ENCODE data around the gene RPS6KA4.

RPS6KA4 gene

DNA sequence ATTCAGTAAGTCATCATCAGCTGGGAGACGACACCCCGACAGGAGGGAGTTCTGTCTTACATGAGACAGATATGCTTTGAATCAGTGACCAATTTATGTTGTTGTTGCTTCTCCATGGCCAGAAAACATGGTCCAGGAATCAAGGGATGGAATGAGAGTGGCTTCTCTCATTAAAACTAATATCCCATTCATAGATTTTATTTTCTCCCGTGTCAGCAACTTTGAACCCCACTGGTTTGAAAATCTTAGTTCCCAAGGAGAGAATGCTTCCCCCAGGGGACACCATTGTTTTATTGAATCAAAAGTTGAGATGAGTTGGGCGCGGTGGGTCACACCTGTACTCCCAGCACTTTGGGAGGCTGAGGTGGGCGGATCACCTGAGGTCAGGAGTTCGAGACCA, 42.8 kb downstream of the RPS6KA4 start:
- POLR2A ChIA-PET (ENCODE audit: low non-redundant PET), result no interaction called here
- no peak overlapping the region for H3K27ac ChIP-seq
- TF ChIP-seq, protein P1, sequence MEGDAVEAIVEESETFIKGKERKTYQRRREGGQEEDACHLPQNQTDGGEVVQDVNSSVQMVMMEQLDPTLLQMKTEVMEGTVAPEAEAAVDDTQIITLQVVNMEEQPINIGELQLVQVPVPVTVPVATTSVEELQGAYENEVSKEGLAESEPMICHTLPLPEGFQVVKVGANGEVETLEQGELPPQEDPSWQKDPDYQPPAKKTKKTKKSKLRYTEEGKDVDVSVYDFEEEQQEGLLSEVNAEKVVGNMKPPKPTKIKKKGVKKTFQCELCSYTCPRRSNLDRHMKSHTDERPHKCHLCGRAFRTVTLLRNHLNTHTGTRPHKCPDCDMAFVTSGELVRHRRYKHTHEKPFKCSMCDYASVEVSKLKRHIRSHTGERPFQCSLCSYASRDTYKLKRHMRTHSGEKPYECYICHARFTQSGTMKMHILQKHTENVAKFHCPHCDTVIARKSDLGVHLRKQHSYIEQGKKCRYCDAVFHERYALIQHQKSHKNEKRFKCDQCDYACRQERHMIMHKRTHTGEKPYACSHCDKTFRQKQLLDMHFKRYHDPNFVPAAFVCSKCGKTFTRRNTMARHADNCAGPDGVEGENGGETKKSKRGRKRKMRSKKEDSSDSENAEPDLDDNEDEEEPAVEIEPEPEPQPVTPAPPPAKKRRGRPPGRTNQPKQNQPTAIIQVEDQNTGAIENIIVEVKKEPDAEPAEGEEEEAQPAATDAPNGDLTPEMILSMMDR (conservative IDR thresholded peaks at IDR 0.05; ENCODE audit: low read depth), result no peak
- no peak for DNase-seq (ENCODE audit: low spot score)
- CTCF ChIA-PET, result no interaction called here

DNA sequence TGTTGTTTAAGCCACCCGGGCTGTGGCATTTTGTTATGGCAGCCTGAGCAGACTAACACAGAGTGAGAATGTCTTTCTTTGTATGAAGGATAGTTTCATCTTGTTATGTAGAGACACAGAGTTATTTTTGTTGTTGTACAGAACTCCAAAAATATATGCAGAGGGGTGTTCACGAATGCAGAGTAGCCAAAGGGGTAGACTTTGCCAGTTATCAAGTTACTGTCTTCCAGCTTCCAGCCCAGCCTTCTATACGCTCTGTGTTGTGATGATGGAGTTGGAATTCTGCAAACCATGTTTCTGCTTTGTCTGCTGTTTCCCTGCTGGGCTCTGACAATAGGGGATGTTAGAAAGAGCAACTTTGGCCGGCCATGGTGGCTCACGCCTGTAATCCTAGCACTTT, 44.1 kb downstream of the RPS6KA4 start:
- DNase-seq (ENCODE audit: low spot score), result no peak
- TF ChIP-seq, protein P1 (conservative IDR thresholded peaks at IDR 0.05; ENCODE audit: low read depth), result no peak
- no peak overlapping the region for H3K27ac ChIP-seq
- POLR2A ChIA-PET (ENCODE audit: low non-redundant PET), result no interaction called here
- CTCF ChIA-PET, result no interaction called here

DNA sequence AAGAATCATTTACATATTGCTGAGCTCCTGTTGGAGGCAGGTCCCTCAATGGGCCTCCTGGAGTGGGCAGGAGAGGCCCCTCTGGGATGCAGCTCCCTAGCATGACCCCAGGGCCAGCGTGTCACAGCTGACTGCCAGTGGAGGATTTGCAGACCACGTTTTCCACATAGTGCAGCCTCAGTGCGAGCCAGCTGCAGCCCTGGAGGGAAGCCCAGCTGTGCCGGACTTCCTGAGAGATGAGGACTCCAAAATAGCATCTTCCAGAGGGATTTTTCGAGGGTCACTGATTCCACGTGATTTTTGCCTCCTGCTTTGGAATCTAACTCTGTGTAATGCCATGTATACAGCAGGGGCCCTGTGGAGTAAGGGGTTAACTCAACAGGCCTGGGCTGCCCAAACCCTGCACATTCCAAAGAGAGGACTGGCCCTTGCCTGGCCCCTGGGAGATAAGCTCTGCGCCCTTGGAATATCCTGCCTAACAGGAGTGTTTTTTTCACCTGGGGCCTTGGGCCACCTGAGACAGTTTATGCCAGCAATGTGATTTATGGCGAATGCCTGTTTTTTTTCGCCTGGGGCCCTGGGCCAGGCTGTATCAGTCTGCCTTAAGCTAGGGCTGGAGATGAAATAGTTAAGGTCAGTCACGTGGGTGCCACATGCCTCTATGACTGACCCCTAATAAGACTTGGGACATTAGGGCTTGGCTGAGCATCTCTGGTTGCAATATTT, 47.4 kb downstream of the RPS6KA4 start:
- ChIA-PET POLR2A (ENCODE audit: low non-redundant PET) (interaction anchor here (0.5 to 1.1 kb wide), 2 partner anchors 49 to 136 kb away, joined by 3 read pairs; no protein-coding TSS in a partner anchor), CTCF (interaction anchor here (0.6 to 2.2 kb wide), 3 partner anchors 43 to 321 kb away, joined by 3 to 9 read pairs (median 5); no protein-coding TSS in a partner anchor)
- H3K27ac ChIP-seq, result no peak overlapping the region
- TF ChIP-seq, protein P1 (conservative IDR thresholded peaks at IDR 0.05; ENCODE audit: low read depth), result no peak
- no peak for DNase-seq (ENCODE audit: low spot score)

DNA sequence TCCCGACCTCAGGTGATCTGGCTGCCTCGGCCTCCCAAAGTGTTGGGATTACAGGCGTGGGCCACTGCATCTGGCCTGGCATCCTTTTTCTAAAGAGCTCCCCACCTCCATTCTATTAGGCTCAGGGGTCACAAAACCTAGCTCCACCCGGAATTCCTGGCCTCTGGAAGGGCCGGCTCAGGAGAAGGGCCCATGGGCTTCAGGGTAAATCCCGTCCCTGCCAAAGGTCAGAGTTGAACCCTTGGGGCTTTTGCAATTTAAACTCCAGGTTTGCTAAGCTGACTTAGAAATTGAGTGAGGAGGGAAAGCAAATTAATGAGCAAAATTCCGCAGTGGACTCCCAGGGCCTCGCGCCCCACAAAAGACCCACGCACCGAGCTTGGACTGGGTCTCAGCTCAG, 48.3 kb downstream of the RPS6KA4 start:
- ChIA-PET POLR2A (ENCODE audit: low non-redundant PET) (no interaction called here), CTCF (interaction anchor here (0.6 to 2.2 kb wide), 2 partner anchors 42 to 320 kb away, joined by 5 to 9 read pairs; no protein-coding TSS in a partner anchor)
- no peak overlapping the region for H3K27ac ChIP-seq
- TF ChIP-seq, protein P1 (conservative IDR thresholded peaks at IDR 0.05; ENCODE audit: low read depth), result no peak
- no peak for DNase-seq (ENCODE audit: low spot score)

DNA sequence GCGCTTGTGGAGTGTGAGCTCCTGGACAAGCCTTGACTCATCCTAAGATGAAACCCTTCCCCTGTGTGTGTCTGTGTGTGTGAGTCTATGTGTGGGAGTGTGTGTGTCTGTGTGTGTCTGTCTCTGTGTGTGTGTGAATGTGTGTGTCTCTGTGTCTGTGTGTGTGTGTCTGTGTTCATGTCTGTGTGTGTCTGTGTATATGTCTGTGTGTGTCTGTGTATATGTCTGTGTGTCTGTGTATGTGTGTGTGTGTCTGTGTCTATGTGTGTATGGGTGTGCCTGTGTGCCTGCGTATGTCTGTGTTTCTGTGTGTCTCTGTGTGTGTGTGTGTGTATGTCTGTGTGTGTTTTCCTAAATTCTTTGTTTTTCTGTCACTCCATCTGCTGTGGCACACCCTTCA, 48.7 kb downstream of the RPS6KA4 start:
- POLR2A ChIA-PET (ENCODE audit: low non-redundant PET), result no interaction called here
- no peak overlapping the region for H3K27ac ChIP-seq
- no peak for DNase-seq (ENCODE audit: low spot score)
- CTCF ChIA-PET, result no interaction called here
- TF ChIP-seq, protein P1 (conservative IDR thresholded peaks at IDR 0.05; ENCODE audit: low read depth), result no peak

DNA sequence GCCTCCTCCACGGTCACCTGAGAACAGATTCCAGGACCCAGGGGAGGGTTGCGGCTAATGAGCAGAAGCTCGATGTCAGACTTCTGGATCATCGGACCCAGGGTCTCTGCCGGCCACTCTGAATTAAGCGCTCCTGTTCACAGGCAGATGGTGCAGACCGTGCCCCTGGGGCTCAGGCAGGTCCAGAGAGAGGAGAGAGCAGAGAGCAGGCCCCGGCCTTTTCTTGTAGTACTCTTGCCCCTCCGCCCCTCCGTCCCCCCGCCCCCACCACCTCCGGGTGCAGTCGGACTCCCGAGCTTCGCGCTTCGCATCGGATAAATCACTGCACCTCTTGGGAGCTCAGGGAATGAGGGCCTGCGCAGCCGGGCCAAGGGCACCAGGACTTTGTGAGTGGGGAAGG, 50.3 kb downstream of the RPS6KA4 start:
- ChIA-PET POLR2A (ENCODE audit: low non-redundant PET) (no interaction called here), CTCF (interaction anchor here (1.2 kb wide), 1 partner anchor 93 kb away, joined by 4 read pairs; no protein-coding TSS in a partner anchor)
- no peak for DNase-seq (ENCODE audit: low spot score)
- no peak overlapping the region for H3K27ac ChIP-seq
- TF ChIP-seq, protein P1 (conservative IDR thresholded peaks at IDR 0.05; ENCODE audit: low read depth), result no peak

Measured in RWPE1 (cell line).